ENCODE data around the gene SLC17A7. TPM values are rescaled to one million over a fixed set of nuclear protein-coding genes. Genes with fewer than 3 reads are reported as not detected.
A peak's percentile ranks its signal among the peaks of the same experiment; 100 is the strongest.
"Not testable (repeated sequence)": the region's sequence is repeated elsewhere in the genome, so short reads cannot be mapped to it uniquely, and the experiment has no call there.

SLC17A7 gene
- total RNA-seq, 1 experiment from 2014 or later: 0.84 TPM

DNA sequence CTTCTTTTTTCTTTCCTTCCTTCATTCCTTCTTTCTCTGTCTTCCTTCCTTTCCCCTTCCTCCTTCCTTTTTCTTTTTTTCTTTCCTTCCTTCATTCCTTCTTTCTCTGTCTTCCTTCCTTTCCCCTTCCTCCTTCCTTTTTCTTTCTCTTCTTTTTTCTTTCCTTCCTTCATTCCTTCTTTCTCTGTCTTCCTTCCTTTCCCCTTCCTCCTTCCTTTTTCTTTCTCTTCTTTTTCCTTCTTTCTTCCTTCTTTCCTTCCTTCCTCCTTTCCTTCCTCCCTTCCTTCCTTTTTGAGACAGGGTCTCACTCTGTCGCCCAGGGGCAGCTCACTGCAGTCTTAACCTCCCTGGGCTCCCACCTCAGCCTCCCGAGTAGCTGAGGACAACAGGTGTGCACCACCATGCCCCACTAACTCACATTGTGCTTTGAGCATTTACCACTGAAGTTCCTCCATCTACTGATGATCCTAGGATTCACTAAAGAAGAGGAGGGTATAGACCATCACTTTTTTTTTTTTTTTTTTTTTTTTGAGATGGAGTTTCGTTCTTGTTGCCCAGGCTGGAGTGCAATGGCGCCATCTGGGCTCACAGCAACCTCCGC is 2.9 kb upstream of the SLC17A7 start:
- not testable (repeated sequence) for DNase-seq (ENCODE audit: low read depth)

GRCh38 chr19:49443366-49444099 is 2.2 kb upstream of the SLC17A7 start:
- peak; percentile 95 for DNase-seq (ENCODE audit: low read depth)

DNA sequence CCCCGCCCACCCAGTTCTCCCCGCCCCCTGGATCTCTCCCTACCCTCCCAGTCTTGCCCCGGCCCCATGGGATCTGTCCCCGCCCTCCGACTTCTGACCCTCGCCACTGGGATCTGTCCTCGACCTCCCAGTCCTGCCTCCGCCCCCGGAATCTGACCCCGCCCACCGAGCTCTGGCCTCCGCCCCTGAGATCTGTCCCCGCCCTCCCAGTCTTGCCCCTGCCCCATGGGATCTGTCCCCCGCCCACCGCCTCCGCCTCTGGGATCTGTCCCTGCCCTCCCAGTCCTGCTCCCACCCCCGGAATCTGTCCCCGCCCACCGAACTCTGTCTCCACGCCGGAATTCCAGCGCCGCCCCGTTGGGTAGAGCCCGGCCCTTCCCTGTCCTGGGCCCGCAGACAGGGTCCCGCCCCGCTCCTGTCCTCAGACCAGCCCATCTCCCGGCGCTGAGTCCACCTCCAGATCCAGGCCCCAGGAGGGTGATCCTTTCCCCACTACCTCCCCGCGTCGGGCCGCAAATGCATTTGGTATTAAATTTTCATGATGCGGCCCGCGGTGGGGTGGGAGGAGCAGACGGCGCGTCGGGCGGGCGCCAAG is 1.5 kb upstream of the SLC17A7 start:
- DNase-seq (ENCODE audit: low read depth): peak; percentile 93

GRCh38 chr19:49442354-49442753 is 1.0 kb upstream of the SLC17A7 start:
- peak; percentile 64 for DNase-seq (ENCODE audit: low read depth)

GRCh38 chr19:49441960-49442350 is 628 bp upstream of the SLC17A7 start:
- no peak for DNase-seq (ENCODE audit: low read depth)

DNA sequence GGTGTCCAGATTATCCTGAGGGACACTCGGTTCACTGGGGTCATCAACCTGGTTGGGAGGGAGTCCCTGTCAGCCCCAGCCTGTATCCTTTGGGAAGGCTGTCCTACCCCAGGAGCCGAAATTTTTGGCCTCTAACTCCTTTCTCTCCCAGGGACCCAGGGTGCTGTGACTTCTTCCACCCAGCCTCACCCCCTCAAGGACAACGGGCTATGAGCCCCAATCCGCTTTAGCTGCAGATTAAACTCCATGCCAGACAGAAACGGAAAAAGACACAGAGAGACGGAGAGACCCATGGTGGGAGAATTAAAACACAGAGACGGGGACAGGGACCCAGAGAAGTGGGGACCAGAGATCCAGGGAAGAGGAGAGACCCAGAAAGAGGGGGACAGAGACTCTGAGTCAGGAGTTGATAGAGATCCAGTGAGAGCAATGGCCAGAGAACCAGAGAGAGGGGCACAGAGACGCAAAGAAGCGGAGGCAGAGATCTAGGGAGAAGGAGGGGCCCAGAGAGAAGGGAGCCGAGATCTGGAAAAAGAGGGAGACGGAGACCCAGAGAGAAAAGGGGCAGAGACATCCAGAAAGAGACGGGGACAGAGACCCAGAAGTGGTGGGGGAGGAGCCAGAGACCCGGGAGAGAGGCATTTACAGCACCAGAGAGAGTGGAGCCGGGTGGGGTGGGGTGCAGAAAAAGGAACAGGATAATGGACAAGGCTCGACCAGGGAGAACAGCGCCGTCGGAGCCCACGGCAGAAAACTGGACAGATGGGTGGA is 703 bp downstream of the SLC17A7 start:
- no peak for DNase-seq (ENCODE audit: low read depth)

- no peak for DNase-seq (ENCODE audit: low read depth)
These were observed 1.5 kb downstream of the SLC17A7 start for GRCh38 chr19:49439836-49440235.

DNA sequence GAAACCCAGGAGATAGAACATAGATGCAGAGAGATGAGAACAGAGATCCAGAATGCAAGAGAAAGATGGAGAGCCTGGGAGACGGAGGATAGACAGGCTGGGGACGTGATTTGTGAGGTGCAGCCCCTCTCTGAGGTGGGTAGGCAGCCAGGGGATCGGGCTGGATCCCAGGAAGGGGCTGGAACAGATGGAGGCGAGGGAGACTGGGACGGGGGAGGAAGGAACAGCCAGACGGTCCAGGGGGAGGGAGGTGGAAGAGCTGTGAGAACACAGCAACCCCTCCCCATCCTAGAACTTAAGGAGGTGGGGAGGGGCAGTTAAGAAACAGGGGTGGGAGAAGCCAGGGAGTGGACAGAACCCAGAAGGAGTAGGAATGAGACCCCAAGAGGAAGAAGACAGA is 3.1 kb downstream of the SLC17A7 start:
- no peak for DNase-seq (ENCODE audit: low read depth)

DNA sequence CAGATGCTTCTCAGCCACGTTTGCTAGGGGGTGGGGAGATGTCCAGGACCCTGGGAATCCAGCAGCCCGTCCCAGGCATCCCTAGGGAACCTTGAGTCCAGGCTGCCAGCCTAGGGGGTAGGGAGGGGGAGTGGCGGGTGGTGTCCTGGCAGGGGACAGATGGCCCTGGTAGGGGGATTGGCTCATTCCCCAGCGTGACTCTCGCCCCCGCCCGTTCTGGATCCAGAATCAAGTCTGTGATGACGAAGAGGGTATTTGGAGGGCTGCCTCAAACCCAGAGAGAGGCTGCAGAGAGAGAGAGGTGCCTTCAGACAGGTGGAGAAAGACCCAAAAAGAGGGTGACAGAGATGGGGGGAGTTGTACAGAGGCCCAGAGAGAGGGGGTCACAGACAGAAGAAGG is 4.1 kb downstream of the SLC17A7 start:
- DNase-seq (ENCODE audit: low read depth): no peak

DNA sequence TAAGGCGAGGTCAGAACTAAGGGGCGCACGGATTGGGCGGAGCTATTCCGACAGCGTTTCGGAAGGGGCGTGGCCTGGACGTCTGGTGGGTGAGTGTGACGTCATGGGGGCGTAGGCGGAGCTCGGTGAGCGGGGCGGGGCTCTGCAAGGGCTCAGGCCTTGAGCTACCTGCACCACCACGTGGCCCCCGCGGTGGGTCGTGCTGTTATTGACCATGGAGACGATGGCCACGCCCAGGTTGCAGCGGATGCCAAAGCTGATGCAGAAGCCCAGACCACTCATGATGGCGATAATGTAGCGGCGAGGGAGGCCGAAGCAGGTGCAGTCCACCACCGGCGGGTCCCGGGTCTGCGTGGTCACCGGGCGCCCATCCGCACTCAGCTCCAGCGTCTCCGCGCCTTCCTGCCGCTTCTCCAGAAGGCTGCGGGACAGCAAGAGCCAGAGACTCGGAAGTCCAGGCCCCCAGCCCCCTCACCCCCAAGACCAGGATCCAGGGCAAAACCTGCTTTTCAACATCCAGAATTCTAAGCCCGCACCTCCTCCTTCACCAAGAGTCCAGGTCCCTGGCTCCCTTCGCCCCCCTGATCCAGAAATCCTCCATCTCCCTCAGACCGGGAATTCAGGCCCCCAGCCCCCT is 4.8 kb downstream of the SLC17A7 start:
- no peak for DNase-seq (ENCODE audit: low read depth)

GRCh38 chr19:49435670-49436069 is 5.7 kb downstream of the SLC17A7 start:
- no peak for DNase-seq (ENCODE audit: low read depth)

GRCh38 chr19:49434907-49435583 is 6.3 kb downstream of the SLC17A7 start:
- DNase-seq (ENCODE audit: low read depth): no peak

DNA sequence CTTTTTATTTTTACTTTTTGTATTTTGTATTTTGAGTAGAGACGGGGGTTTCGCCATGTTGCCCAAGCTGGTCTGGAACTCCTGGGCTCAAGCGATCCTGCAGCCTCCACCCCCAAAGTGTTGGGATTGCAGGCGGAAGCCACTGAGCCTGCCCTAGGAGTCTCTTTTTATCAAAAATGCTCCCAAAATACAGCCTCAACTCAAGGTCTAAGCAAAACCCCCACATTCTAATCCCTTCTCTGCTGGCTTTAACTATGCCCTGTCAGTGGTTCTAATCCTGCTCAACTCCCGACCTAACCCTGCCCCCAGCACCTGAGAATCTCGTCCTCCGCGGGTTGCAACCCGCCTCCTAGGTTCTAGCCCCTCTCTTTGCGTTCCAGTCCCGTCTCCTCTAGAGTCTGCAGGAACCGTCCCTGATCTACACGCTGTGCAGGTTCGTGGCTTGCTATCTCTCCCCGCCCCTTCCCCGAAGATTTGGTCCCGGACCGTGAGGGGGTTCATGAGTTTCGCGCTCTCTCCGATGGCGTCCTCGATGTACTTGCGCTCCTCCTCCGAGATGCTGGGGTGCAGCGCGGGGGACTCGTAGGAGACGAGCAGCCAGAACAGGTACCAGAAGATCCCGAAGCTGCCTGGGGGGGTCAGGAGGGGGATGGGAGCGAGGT is 8.0 kb downstream of the SLC17A7 start:
- no peak for DNase-seq (ENCODE audit: low read depth)

DNA sequence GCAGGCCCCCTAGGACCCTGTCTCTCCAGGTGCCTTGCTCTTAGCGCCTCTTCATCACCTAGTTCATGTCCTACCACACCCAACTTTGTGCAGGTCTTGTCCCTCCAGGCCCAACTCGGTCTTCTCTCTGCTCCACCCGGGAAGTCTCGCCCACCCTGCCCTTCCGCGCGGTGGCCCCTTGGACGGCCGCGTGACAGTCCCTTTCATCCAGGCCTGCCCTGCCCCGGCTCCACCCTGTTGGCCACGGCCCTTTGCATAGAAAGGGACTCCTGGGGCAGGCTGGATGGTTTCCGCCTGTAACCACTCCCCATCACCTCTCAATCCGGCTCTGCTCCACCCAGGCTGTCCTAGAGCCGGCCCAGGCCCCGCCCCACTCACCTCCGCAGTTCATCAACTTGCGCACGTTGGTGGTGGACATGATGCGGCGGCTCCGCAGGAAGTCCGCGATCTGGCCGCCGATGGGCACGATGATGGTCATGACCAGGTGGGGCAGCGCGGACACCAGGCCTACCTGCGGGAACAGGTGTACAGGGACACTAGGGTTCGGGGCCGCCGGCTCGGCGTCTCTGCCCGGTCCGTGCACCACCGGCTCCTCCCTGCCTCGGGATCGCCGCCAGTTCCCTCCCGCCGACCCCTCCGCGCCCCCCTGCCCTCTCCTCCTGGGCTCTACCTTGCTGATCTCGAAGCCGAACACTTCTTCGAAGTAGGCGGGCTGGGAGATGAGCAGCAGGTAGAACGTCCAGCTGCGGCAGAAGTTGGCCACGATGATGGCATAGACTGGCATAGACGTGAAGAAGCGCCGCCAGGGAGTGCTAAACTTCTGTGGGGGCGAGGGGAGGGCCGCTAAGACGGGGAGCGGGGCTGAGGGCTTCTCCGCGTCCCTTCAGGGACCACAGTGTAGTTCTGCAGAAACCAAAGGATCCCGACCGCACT is 8.9 kb downstream of the SLC17A7 start:
- no peak for DNase-seq (ENCODE audit: low read depth)

DNA sequence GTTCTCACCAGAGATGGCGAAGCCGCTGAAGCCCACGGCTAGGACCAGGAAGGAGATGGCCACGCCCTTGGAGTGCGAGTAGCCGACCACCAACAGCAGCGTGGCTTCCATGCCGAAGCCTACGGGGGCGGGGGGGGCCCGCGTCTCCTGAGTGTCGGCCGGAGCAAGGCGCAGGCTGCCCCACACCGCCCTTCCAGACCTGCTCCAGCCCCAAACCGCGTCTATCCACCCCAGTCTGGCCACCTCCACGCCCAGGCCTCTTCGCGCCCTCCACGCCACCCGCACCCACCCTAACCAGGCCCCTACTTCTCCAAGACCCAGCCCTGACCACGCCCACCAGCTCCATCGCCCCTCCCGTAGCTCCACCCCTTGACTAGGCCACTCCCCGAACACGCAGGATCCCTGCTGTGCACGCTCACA is 10.0 kb downstream of the SLC17A7 start:
- DNase-seq (ENCODE audit: low read depth): no peak

- no peak for DNase-seq (ENCODE audit: low read depth)
These were observed 10.5 kb downstream of the SLC17A7 start for GRCh38 chr19:49430678-49431329.

DNA sequence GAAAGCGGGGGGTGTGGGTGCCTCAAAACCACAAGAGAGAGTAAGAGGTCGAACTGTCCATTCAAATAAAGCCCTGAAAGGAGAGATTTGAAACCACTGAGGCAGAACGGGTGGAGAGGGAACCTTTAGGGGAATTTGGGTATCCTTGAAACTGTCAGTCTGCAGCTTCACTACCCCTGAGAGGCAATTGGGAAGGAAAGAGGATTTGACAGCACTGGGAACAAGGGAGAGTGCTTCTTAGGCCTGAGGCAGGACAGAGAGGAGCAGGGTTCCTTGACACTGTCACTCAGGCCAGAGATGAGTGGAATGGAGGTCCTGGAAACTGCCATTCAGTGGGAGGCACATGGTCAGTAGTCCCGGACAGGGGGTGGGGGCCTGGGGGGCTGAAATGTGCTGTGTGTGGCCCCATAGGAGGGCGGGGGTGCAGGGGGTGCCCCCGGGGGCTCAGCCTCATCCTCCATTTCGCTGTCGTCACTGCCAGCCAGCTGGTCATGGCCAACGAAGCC is 11.1 kb downstream of the SLC17A7 start:
- no peak for DNase-seq (ENCODE audit: low read depth)

GRCh38 chr19:49428547-49429451 is 12.5 kb downstream of the SLC17A7 start:
- no peak for DNase-seq (ENCODE audit: low read depth)

Data from RPMI7951 (cell line).